Liver (tissue), 3 donors: ENCODE measurements around the gene FSIP1.

Source experiments
- CTCF ChIP-seq: fragments of 150-350 bp; IDR thresholded peaks from 2 replicates; pipeline ENCODE4 v1.5.1; 2017; ENCODE audit warnings: improper control_type of control experiment, low read depth, low read length; ENCODE audit not compliant: missing input control
- FOXA1 ChIP-seq: IDR thresholded peaks from 2 replicates; pipeline ENCODE4 v1.6.1; 2016; ENCODE audit warnings: antibody characterized with exemption
- GABPA ChIP-seq, 2 donors: IDR thresholded peaks in 1 of 2; conservative IDR thresholded peaks in 1 of 2; 2 replicates each; pipeline ENCODE4 v1.6.1; 2016; ENCODE audit warnings: antibody characterized with exemption in 2 of 2, mild to moderate bottlenecking in 1 of 2, moderate library complexity in 1 of 2
- HNF4G ChIP-seq: IDR thresholded peaks from 2 replicates; pipeline ENCODE4 v1.6.1; 2016; ENCODE audit warnings: antibody characterized with exemption
- JUND ChIP-seq, 2 donors: IDR thresholded peaks; 2 replicates each; pipeline ENCODE4 v1.6.1; 2016; ENCODE audit warnings: antibody characterized with exemption in 2 of 2
- NR2F2 ChIP-seq: IDR thresholded peaks from 2 replicates; pipeline ENCODE4 v1.6.1; 2016; ENCODE audit warnings: antibody characterized with exemption
- RAD21 ChIP-seq, 2 donors: IDR thresholded peaks; 2 replicates each; pipeline ENCODE4 v1.6.1; 2016; ENCODE audit warnings: antibody characterized with exemption in 2 of 2, mild to moderate bottlenecking in 2 of 2
- REST ChIP-seq: IDR thresholded peaks from 2 replicates; pipeline ENCODE4 v1.6.1; 2016; ENCODE audit warnings: antibody characterized with exemption, mild to moderate bottlenecking
- SP1 ChIP-seq: IDR thresholded peaks from 2 replicates; pipeline ENCODE4 v1.6.1; 2018; ENCODE audit warnings: antibody characterized with exemption, mild to moderate bottlenecking
- YY1 ChIP-seq: IDR thresholded peaks from 2 replicates; pipeline ENCODE4 v1.6.1; 2016; ENCODE audit warnings: antibody characterized with exemption, mild to moderate bottlenecking
- ZBTB33 ChIP-seq: IDR thresholded peaks from 2 replicates; pipeline ENCODE4 v1.6.1; 2016; ENCODE audit warnings: antibody characterized with exemption
- donor health status: healthy.
- donor health status: healthy.

- TF ChIP-seq CTCF, result no peak
- TF ChIP-seq RAD21 (IDR thresholded peaks at IDR 0.05), result no peak
- no peak for TF ChIP-seq SP1
- no peak for TF ChIP-seq FOXA1
- TF ChIP-seq REST, result no peak
- no peak for TF ChIP-seq HNF4G
- no peak for TF ChIP-seq NR2F2
- no peak for TF ChIP-seq ZBTB33
- TF ChIP-seq YY1, result no peak
- no peak for TF ChIP-seq JUND (IDR thresholded peaks at IDR 0.05)
- no peak for TF ChIP-seq GABPA (IDR thresholded peaks at IDR 0.05 in 1 of 2, conservative IDR thresholded peaks at IDR 0.05 in 1 of 2)
These were observed 72.7 kb downstream of the FSIP1 start for GRCh38 chr15:39709941-39710340.
